SU-DHL-6 (cell line): ENCODE data around the gene CAPN5.

ENCODE experiments used
- EZH2phosphoT487 ChIP-seq: fragments of 200-600 bp; sonication (generic), shearing (Covaris generic); conservative IDR thresholded peaks from 2 replicates; pipeline ENCODE4 v1.6.1; 2018; ENCODE audit warnings: mild to moderate bottlenecking, antibody characterized with exemption, low read length, moderate library complexity, mixed read lengths
- TF ChIP-seq, protein P1 (sequence below): fragments of 200-600 bp; sonication (generic); IDR thresholded peaks from one replicate; pipeline ENCODE4 v1.5.1; 2017; ENCODE audit warnings: antibody characterized with exemption, mild to moderate bottlenecking, low read length, moderate library complexity; ENCODE audit not compliant: insufficient read depth, poor library complexity, severe bottlenecking

DNA sequence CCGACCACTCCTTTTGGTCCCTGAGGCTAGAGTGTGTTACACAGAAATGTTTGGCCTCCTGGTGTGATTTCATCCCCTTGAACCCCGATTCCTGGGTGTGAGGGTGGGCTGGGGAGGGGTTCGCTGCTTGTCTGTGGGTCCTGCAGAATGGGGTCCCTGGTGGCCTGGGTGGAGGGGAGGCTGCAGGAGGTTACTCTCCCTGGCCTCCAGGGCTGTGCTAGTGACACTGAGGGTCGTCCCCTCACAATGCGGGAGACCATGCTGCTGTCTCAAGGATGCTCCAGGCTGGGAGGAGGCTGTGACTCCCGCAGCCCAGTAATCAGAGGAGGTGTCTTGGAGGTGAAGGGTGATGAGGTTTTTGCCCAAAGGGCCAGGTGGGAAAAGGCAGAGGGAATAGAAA lies 18.9 kb downstream of the CAPN5 start:
- TF ChIP-seq, protein P1, sequence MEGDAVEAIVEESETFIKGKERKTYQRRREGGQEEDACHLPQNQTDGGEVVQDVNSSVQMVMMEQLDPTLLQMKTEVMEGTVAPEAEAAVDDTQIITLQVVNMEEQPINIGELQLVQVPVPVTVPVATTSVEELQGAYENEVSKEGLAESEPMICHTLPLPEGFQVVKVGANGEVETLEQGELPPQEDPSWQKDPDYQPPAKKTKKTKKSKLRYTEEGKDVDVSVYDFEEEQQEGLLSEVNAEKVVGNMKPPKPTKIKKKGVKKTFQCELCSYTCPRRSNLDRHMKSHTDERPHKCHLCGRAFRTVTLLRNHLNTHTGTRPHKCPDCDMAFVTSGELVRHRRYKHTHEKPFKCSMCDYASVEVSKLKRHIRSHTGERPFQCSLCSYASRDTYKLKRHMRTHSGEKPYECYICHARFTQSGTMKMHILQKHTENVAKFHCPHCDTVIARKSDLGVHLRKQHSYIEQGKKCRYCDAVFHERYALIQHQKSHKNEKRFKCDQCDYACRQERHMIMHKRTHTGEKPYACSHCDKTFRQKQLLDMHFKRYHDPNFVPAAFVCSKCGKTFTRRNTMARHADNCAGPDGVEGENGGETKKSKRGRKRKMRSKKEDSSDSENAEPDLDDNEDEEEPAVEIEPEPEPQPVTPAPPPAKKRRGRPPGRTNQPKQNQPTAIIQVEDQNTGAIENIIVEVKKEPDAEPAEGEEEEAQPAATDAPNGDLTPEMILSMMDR: no peak
- no peak for TF ChIP-seq EZH2phosphoT487
